HepG2 (cell line): ENCODE measurements around the gene MYH7. TPM values are rescaled to one million over a fixed set of nuclear protein-coding genes. Genes with fewer than 3 reads are reported as not detected.

Source experiments
- KDM3A ChIP-seq: IDR thresholded peaks from 2 replicates; pipeline ENCODE4 v1.6.1; 2018; ENCODE audit warnings: low read depth, missing compliant biosample characterization
- SSRP1 ChIP-seq: IDR thresholded peaks from 2 replicates; pipeline ENCODE4 v1.6.1; 2016; ENCODE audit warnings: control low read depth
- polyA plus RNA-seq, 8 experiments: library from polyadenylated mRNA; depleted of rRNA in 3 of 8; stranded (reverse) in 7 of 8; unstranded in 1 of 8; fragments of >200 nt; fragmentation: Illumina TruSeq in 4 of 8; extraction: Trizol in 4 of 8; gene quantifications; 2 replicates each; pipeline versions ENCODE4 v1.2.1 to v1.2.3, GENCODE V29; 2011 to 2016; ENCODE audit warnings: low read depth in 4 of 8, missing spikeins in 1 of 8, mixed read lengths in 1 of 8; ENCODE audit not compliant: insufficient read depth in 1 of 8
- total RNA-seq, 5 experiments: library from RNA; depleted of rRNA; stranded (reverse); fragments of >200 nt; fragmentation: Illumina TruSeq; extraction: Trizol; gene quantifications; 2 replicates each; pipeline ENCODE4 v1.2.3, GENCODE V29; 2016; ENCODE audit warnings: low read depth in 1 of 5
- TF ChIP-seq, protein P1 (sequence below): sonication (generic); formaldehyde crosslinking; IDR thresholded peaks from 2 replicates; pipeline ENCODE4 v1.5.0; 2020; ENCODE audit warnings: missing genetic modification reagents, mild to moderate bottlenecking, borderline replicate concordance
- TF ChIP-seq, protein P2 (sequence below): sonication (generic); formaldehyde crosslinking; IDR thresholded peaks from 2 replicates; pipeline ENCODE4 v1.5.0; 2020; ENCODE audit warnings: missing genetic modification reagents, mild to moderate bottlenecking, borderline replicate concordance
- TF ChIP-seq, protein P3 (sequence below): sonication (generic); formaldehyde crosslinking; IDR thresholded peaks from 2 replicates; pipeline ENCODE4 v1.8.0; 2023; ENCODE audit warnings: mild to moderate bottlenecking, missing genetic modification reagents
- TF ChIP-seq, protein P4 (sequence below): sonication (generic); formaldehyde crosslinking; IDR thresholded peaks from one replicate; pipeline ENCODE4 v1.5.1; 2020; ENCODE audit warnings: mild to moderate bottlenecking, missing genetic modification reagents; ENCODE audit errors: not compliant biosample characterization
- TF ChIP-seq, protein P5 (sequence below): sonication (generic); formaldehyde crosslinking; IDR thresholded peaks from 2 replicates; pipeline ENCODE4 v1.5.1; 2020; ENCODE audit warnings: mild to moderate bottlenecking, missing genetic modification reagents, moderate library complexity

Gene MYH7
- total and polyA plus RNA-seq, 2 of the 13 experiments (the other 11 are each of a cell fraction or from before 2014, with no cell fraction given), result 0.04 TPM; not detected in 1

DNA sequence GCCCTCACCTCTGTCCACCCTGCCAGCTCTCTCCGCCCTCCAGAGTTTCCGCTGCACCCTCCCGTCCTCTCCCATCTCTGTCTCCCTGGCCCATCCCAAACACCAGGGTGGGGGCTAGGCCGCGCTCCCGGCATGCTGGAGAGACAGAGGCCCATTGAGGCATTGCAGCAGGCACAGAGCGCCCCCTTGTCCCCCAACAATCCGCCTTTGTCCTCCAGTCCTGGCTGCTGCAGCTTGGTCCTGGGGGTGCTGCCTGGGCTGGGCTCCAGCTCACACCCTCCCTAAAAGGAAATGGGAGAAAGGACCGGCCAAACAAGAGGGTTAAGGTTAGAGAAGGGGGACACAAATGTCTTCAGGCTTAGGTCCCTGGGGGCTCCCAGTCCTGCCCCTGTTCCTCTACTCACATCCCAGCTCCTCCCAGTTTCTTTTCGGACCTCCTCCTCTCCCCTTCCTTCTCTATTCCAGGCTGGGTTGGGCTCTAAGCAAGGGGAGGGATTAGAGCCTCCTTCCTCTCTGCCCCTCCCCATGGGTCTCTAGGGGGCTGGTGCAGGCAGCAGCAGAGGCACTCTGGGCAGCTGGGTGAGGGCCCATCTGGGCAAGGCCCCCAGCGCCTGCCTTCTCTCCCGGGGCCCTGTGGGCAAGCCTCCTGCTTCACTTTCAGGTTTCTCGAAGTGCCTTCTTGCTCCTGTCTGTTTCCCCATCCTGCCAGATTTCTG, 58.8 kb downstream of the MYH7 start, which contains the start of gene CMTM5 (continued):
- TF ChIP-seq, protein P1, sequence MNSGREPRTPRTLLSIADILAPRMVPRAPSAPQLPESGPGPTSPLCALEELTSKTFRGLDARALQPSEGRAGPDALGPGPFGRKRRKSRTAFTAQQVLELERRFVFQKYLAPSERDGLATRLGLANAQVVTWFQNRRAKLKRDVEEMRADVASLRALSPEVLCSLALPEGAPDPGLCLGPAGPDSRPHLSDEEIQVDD (CRISPR knock-in tag), result 0 out of 2 replicates have a peak, but pooled peaks have one; percentile 37
- TF ChIP-seq, protein P2, sequence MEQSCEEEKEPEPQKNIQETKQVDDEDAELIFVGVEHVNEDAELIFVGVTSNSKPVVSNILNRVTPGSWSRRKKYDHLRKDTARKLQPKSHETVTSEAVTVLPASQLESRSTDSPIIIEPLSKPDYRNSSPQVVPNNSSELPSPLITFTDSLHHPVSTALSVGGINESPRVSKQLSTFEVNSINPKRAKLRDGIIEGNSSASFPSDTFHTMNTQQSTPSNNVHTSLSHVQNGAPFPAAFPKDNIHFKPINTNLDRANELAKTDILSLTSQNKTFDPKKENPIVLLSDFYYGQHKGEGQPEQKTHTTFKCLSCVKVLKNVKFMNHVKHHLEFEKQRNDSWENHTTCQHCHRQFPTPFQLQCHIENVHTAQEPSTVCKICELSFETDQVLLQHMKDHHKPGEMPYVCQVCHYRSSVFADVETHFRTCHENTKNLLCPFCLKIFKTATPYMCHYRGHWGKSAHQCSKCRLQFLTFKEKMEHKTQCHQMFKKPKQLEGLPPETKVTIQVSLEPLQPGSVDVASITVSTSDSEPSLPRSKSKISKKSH (CRISPR knock-in tag), result no peak
- TF ChIP-seq, protein P3, sequence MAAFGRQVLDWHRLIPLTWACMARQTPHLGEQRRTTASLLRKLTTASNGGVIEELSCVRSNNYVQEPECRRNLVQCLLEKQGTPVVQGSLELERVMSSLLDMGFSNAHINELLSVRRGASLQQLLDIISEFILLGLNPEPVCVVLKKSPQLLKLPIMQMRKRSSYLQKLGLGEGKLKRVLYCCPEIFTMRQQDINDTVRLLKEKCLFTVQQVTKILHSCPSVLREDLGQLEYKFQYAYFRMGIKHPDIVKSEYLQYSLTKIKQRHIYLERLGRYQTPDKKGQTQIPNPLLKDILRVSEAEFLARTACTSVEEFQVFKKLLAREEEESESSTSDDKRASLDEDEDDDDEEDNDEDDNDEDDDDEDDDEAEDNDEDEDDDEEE (CRISPR knock-in tag), result no peak
- TF ChIP-seq, protein P4, sequence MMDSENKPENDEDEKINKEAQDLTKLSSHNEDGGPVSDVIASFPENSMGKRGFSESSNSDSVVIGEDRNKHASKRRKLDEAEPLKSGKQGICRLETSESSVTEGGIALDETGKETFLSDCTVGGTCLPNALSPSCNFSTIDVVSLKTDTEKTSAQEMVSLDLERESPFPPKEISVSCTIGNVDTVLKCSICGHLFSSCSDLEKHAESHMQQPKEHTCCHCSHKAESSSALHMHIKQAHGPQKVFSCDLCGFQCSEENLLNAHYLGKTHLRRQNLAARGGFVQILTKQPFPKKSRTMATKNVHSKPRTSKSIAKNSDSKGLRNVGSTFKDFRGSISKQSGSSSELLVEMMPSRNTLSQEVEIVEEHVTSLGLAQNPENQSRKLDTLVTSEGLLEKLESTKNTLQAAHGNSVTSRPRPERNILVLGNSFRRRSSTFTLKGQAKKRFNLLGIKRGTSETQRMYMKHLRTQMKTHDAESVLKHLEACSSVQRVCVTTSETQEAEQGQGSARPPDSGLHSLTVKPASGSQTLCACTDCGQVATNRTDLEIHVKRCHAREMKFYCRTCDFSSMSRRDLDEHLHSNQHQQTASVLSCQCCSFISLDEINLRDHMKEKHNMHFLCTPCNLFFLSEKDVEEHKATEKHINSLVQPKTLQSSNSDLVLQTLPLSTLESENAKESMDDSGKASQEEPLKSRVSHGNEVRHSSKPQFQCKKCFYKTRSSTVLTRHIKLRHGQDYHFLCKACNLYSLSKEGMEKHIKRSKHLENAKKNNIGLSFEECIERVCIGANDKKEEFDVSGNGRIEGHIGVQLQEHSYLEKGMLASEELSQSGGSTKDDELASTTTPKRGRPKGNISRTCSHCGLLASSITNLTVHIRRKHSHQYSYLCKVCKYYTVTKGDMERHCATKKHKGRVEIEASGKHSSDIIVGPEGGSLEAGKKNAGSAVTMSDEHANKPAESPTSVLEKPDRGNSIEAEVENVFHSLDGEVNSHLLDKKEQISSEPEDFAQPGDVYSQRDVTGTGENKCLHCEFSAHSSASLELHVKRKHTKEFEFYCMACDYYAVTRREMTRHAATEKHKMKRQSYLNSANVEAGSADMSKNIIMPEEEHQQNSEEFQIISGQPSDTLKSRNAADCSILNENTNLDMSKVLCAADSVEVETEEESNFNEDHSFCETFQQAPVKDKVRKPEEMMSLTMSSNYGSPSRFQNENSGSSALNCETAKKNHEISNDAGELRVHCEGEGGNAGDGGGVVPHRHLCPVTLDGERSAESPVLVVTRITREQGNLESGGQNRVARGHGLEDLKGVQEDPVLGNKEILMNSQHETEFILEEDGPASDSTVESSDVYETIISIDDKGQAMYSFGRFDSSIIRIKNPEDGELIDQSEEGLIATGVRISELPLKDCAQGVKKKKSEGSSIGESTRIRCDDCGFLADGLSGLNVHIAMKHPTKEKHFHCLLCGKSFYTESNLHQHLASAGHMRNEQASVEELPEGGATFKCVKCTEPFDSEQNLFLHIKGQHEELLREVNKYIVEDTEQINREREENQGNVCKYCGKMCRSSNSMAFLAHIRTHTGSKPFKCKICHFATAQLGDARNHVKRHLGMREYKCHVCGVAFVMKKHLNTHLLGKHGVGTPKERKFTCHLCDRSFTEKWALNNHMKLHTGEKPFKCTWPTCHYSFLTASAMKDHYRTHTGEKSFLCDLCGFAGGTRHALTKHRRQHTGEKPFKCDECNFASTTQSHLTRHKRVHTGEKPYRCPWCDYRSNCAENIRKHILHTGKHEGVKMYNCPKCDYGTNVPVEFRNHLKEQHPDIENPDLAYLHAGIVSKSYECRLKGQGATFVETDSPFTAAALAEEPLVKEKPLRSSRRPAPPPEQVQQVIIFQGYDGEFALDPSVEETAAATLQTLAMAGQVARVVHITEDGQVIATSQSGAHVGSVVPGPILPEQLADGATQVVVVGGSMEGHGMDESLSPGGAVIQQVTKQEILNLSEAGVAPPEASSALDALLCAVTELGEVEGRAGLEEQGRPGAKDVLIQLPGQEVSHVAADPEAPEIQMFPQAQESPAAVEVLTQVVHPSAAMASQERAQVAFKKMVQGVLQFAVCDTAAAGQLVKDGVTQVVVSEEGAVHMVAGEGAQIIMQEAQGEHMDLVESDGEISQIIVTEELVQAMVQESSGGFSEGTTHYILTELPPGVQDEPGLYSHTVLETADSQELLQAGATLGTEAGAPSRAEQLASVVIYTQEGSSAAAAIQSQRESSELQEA (CRISPR knock-in tag), result peak; percentile 44
- no peak for TF ChIP-seq SSRP1 (CRISPR knock-in tag)
- no peak for TF ChIP-seq KDM3A (CRISPR knock-in tag)
- TF ChIP-seq, protein P5, sequence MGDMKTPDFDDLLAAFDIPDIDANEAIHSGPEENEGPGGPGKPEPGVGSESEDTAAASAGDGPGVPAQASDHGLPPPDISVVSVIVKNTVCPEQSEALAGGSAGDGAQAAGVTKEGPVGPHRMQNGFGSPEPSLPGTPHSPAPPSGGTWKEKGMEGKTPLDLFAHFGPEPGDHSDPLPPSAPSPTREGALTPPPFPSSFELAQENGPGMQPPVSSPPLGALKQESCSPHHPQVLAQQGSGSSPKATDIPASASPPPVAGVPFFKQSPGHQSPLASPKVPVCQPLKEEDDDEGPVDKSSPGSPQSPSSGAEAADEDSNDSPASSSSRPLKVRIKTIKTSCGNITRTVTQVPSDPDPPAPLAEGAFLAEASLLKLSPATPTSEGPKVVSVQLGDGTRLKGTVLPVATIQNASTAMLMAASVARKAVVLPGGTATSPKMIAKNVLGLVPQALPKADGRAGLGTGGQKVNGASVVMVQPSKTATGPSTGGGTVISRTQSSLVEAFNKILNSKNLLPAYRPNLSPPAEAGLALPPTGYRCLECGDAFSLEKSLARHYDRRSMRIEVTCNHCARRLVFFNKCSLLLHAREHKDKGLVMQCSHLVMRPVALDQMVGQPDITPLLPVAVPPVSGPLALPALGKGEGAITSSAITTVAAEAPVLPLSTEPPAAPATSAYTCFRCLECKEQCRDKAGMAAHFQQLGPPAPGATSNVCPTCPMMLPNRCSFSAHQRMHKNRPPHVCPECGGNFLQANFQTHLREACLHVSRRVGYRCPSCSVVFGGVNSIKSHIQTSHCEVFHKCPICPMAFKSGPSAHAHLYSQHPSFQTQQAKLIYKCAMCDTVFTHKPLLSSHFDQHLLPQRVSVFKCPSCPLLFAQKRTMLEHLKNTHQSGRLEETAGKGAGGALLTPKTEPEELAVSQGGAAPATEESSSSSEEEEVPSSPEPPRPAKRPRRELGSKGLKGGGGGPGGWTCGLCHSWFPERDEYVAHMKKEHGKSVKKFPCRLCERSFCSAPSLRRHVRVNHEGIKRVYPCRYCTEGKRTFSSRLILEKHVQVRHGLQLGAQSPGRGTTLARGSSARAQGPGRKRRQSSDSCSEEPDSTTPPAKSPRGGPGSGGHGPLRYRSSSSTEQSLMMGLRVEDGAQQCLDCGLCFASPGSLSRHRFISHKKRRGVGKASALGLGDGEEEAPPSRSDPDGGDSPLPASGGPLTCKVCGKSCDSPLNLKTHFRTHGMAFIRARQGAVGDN (CRISPR knock-in tag), result 0 out of 2 replicates have a peak, but pooled peaks have one; percentile 22
